K562 (cell line): ENCODE results near the gene MYO10. TPM values are rescaled to one million over a fixed set of nuclear protein-coding genes. Genes with fewer than 3 reads are reported as not detected.

Experiments
- ATAC-seq: fragments of 200-7000 bp; cut with Tn5 transposase; 3 replicates; pipeline ENCODE4 v1.9.1; 2020; ENCODE audit warnings: moderate library complexity
- BruUV-seq: library from RNA; stranded (reverse); fragments of 400-500 nt; replicated peaks from 2 replicates; lab custom pipeline; 2021; lab: Mats Ljungman, UMichigan
- CTCF ChIA-PET: fragments of 300-600 bp; formaldehyde crosslinking; extraction: SDS; loops from one replicate; lab custom pipeline; 2021; ENCODE audit warnings: low intra/inter-chr PET ratio; lab: Yijun Ruan, JAX
- POLR2A ChIA-PET: fragments of 300-600, 350-650 bp; sonication (Branson Sonifier 250); formaldehyde crosslinking; extraction: SDS; loops from one replicate; lab custom pipeline; 2021; ENCODE audit warnings: antibody characterized with exemption, inconsistent platforms; lab: Yijun Ruan, JAX
- DNase-seq, 4 experiments: peaks; one replicate each; pipeline versions ENCODE4 v3.0.0 to v3.0.0-alpha.2; 2011 to 2018; ENCODE audit warnings: low spot score in 3 of 4, mixed read lengths in 3 of 4; ENCODE audit errors: extremely low read depth in 1 of 4
- FAIRE-seq: peaks from 2 replicates; lab custom pipeline; 2011; peaks lifted over from hg19 to GRCh38; lab: Jason Lieb, UNC
- H2AFZ ChIP-seq: 2 replicates; pipeline ENCODE4 v1.6.0; 2011; ENCODE audit warnings: low read depth, low read length, control low read depth, inconsistent platforms
- H3K27ac ChIP-seq: fragments of 200-600 bp; 3 replicates; pipeline ENCODE4 v1.8.0; 2011; ENCODE audit warnings: low read depth, mild to moderate bottlenecking, control low read depth, inconsistent platforms, low read length, moderate library complexity, mixed read lengths; ENCODE audit errors: extremely low read depth
- H3K27me3 ChIP-seq, 2 experiments: fragments of 300-600 bp in 1 of 2; 2 replicates in 1 of 2; 3 replicates in 1 of 2; pipeline versions ENCODE4 v1.6.0 to v1.8.0; 2011; ENCODE audit warnings: inconsistent platforms in 2 of 2, low read length in 2 of 2, mild to moderate bottlenecking in 1 of 2, mixed read lengths in 1 of 2, moderate library complexity in 1 of 2; ENCODE audit not compliant: control insufficient read depth in 2 of 2, insufficient read depth in 2 of 2
- H3K36me3 ChIP-seq: fragments of 300-600 bp; 3 replicates; pipeline ENCODE4 v1.8.0; 2011; ENCODE audit warnings: mild to moderate bottlenecking, low read length, inconsistent platforms; ENCODE audit not compliant: control insufficient read depth, insufficient read depth
- H3K4me1 ChIP-seq, 2 experiments: fragments of 200-600 bp in 1 of 2; replicated peaks in 1 of 2; 2 replicates in 1 of 2; 3 replicates in 1 of 2; pipeline versions ENCODE4 v1.5.1 to v1.8.0; 2011; ENCODE audit warnings: inconsistent platforms in 2 of 2, low read length in 2 of 2, mild to moderate bottlenecking in 1 of 2, mixed read lengths in 1 of 2, moderate library complexity in 1 of 2; ENCODE audit not compliant: control insufficient read depth in 2 of 2, insufficient read depth in 2 of 2
- H3K4me2 ChIP-seq: 2 replicates; pipeline ENCODE4 v1.6.1; 2011; ENCODE audit warnings: low read length, control low read depth, inconsistent platforms, mixed read lengths; ENCODE audit not compliant: insufficient read depth
- H3K4me3 ChIP-seq: fragments of 200-600 bp; sonication (generic), shearing (Covaris generic); 2 replicates; pipeline ENCODE4 v1.5.1; 2016; ENCODE audit warnings: control low read depth, inconsistent platforms
- H3K79me2 ChIP-seq: fragments of 200-600 bp; 3 replicates; pipeline ENCODE4 v1.8.0; 2011; ENCODE audit warnings: low read length, inconsistent platforms; ENCODE audit not compliant: control insufficient read depth, insufficient read depth
- H3K9ac ChIP-seq, 2 experiments: 2 replicates each; pipeline versions ENCODE4 v1.6.0 to v1.6.1; 2011; ENCODE audit warnings: low read depth in 2 of 2, low read length in 2 of 2, control low read depth in 1 of 2, inconsistent platforms in 1 of 2, mild to moderate bottlenecking in 1 of 2, mixed read lengths in 1 of 2; ENCODE audit not compliant: insufficient read depth in 1 of 2
- H3K9me1 ChIP-seq: one replicate; pipeline ENCODE4 v1.6.0; 2011; ENCODE audit warnings: inconsistent platforms, mild to moderate bottlenecking, low read length, moderate library complexity; ENCODE audit not compliant: control insufficient read depth, insufficient read depth
- H3K9me3 ChIP-seq: replicated peaks from 2 replicates; pipeline ENCODE4 v1.5.1; 2011; ENCODE audit warnings: low read depth, low read length, inconsistent platforms; ENCODE audit not compliant: control insufficient read depth, insufficient read depth
- H4K20me1 ChIP-seq: replicated peaks from 2 replicates; pipeline ENCODE4 v1.6.1; 2011; ENCODE audit warnings: low read length, inconsistent platforms, mixed read lengths; ENCODE audit not compliant: control insufficient read depth, insufficient read depth
- CREBBP ChIP-seq: IDR thresholded peaks from one replicate; pipeline ENCODE4 v1.6.1; 2012; ENCODE audit warnings: low read depth, mild to moderate bottlenecking, control low read depth, inconsistent platforms, low read length
- NR0B1 ChIP-seq: fragments of 450-650 bp; IDR thresholded peaks from one replicate; pipeline ENCODE4 v1.6.1; 2018; ENCODE audit warnings: mild to moderate bottlenecking, moderate library complexity; ENCODE audit not compliant: partially characterized antibody
- OTX1 ChIP-seq: fragments of 450-650 bp; formaldehyde crosslinking; IDR thresholded peaks from 2 replicates; pipeline ENCODE4 v1.4.0; 2022; ENCODE audit warnings: mild to moderate bottlenecking
- PRMT5 ChIP-seq: sonication (generic); formaldehyde crosslinking; IDR thresholded peaks from 2 replicates; pipeline ENCODE4 v1.5.0; 2020; ENCODE audit warnings: missing genetic modification reagents
- RBM15 ChIP-seq: fragments of 200-400 bp; formaldehyde crosslinking; IDR thresholded peaks from 2 replicates; pipeline ENCODE4 v1.6.1; 2018; ENCODE audit warnings: mild to moderate bottlenecking, low read length, moderate library complexity; ENCODE audit not compliant: insufficient read depth
- RCOR1 ChIP-seq, 2 experiments: IDR thresholded peaks; 2 replicates each; pipeline ENCODE4 v1.6.1; 2012; ENCODE audit warnings: low read depth in 2 of 2, low read length in 2 of 2, borderline replicate concordance in 1 of 2, improper control_type of control experiment in 1 of 2
- RFX5 ChIP-seq: IDR thresholded peaks from 2 replicates; pipeline ENCODE4 v1.6.1; 2011; ENCODE audit warnings: low read depth, mild to moderate bottlenecking, improper control_type of control experiment, low read length
- ZNF551 ChIP-seq: fragments of 250-450 bp; sonication (Bioruptor Pico); IDR thresholded peaks from 2 replicates; pipeline ENCODE4 v1.5.0; 2021; ENCODE audit warnings: mild to moderate bottlenecking, moderate library complexity
- ZNF609 ChIP-seq: sonication (generic); formaldehyde crosslinking; IDR thresholded peaks from 2 replicates; pipeline ENCODE4 v1.8.1; 2023; ENCODE audit warnings: missing genetic modification reagents, mild to moderate bottlenecking, borderline replicate concordance
- ZNF75A ChIP-seq: fragments of 450-650 bp; formaldehyde crosslinking; IDR thresholded peaks from 2 replicates; pipeline ENCODE4 v1.4.0; 2020; ENCODE audit warnings: mild to moderate bottlenecking
- ZNF766 ChIP-seq: fragments of 200-800 bp; sonication (Bioruptor generic); conservative IDR thresholded peaks from 2 replicates; pipeline ENCODE4 v1.6.1; 2016; ENCODE audit warnings: missing genetic modification characterization, missing compliant biosample characterization
- ZNF780A ChIP-seq: fragments of 250-450 bp; sonication (Bioruptor Pico); IDR thresholded peaks from 2 replicates; pipeline ENCODE4 v1.5.0; 2021; ENCODE audit warnings: mild to moderate bottlenecking
- WGBS: fragments of 100-300 bp; shearing (Covaris generic); methylation state at CpG from one replicate; pipeline ENCODE4 v1.1.6; 2016; ENCODE audit warnings: low coverage, mixed read lengths; ENCODE audit not compliant: insufficient coverage; ENCODE audit errors: missing lambda C conversion rate; 5-methylcytosine and 5-hydroxymethylcytosine counted together
- in situ Hi-C: fragments of 300-500 bp; cut with MboI; formaldehyde crosslinking; loops from 4 replicates; pipeline ENCODE4 v1.15.0; 2018; ENCODE audit warnings: inconsistent platforms, mixed read lengths
- intact Hi-C: fragments of 100-400 bp; cut with micrococcal nuclease; formaldehyde crosslinking; loops from 2 replicates; pipeline ENCODE4 v1.14.2; 2022
- polyA plus RNA-seq, 8 experiments: library from polyadenylated mRNA; depleted of rRNA in 4 of 8; stranded (reverse) in 5 of 8; unstranded in 3 of 8; fragments of >200 nt; fragmentation: Nextera tagmentation in 2 of 8; fragmentation: Illumina TruSeq in 1 of 8; extraction: Ambion mirVana in 2 of 8; extraction: Trizol in 1 of 8; gene quantifications; 2 replicates each; pipeline versions ENCODE4 v1.2.1 to v1.2.3, GENCODE V29; 2011 to 2014; ENCODE audit warnings: inconsistent platforms in 1 of 8, missing spikeins in 1 of 8
- total RNA-seq, 7 experiments: library from RNA; depleted of rRNA in 6 of 7; stranded (reverse); fragments of >200 nt in 6 of 7; fragmentation: Illumina TruSeq in 2 of 7; extraction: Trizol in 2 of 7; gene quantifications; 2 replicates each; pipeline versions ENCODE4 v1.2.1 to v1.2.3, GENCODE V29; 2011 to 2021; ENCODE audit warnings: low replicate concordance in 1 of 7

MYO10 gene
- total and polyA plus RNA-seq, 9 of the 15 experiments (the other 6 are each of a cell fraction or from before 2014, with no cell fraction given): 0.04 to 0.24 TPM; not detected in 7

- no peak for TF ChIP-seq CREBBP
These were observed 132.3 kb downstream of the MYO10 start (continued) for GRCh38 chr5:16803831-16804230.

- no peak for TF ChIP-seq RBM15
- TF ChIP-seq ZNF766 (CRISPR knock-in tag): no peak
- no peak for TF ChIP-seq ZNF609 (CRISPR knock-in tag)
- TF ChIP-seq RFX5: no peak
- no peak for TF ChIP-seq ZNF780A
- TF ChIP-seq ZNF551 (CRISPR knock-in tag): no peak
- no peak for TF ChIP-seq ZNF75A (CRISPR knock-in tag)
- no peak for TF ChIP-seq NR0B1
- TF ChIP-seq RCOR1 (IDR thresholded peaks at IDR 0.05; ENCODE audit: borderline replicate concordance in 1 of 2, low read depth in 2 of 2, low read length in 2 of 2): no peak
- TF ChIP-seq PRMT5 (CRISPR knock-in tag): no peak
- no peak for TF ChIP-seq OTX1 (CRISPR knock-in tag)
- H3K36me3 ChIP-seq: no peaks in the 10 kb centered on the region
- in situ Hi-C loops (no loop called here), intact Hi-C loops (no loop called here)
- H3K9me1 ChIP-seq: no peaks in the 10 kb centered on the region
- FAIRE-seq (no peak), ATAC-seq (no peak), DNase-seq (no peak)
- ChIA-PET POLR2A (no interaction called here), CTCF (no interaction called here)
- H3K9ac ChIP-seq: no peak overlapping the region
- H3K4me2 ChIP-seq: no peak overlapping the region
- no peak overlapping the region for H3K4me3 ChIP-seq
- H3K27ac ChIP-seq: no peak overlapping the region
- no peaks in the 10 kb centered on the region for H4K20me1 ChIP-seq
- no peaks in the 10 kb centered on the region for H3K9me3 ChIP-seq
- no TSS peak for BruUV-seq
- no peaks in the 10 kb centered on the region for H3K79me2 ChIP-seq
- no peak overlapping the region for H2AFZ ChIP-seq
- no peaks in the 10 kb centered on the region for H3K4me1 ChIP-seq
- H3K27me3 ChIP-seq: peaks cover 0 to 6% of the 10 kb centered on the region in 2 experiments; a peak in 1 of 5 replicates
- WGBS: under 1% methylated on average over 10 of the region's 10 CpGs
These were observed 135.6 kb downstream of the MYO10 start for GRCh38 chr5:16800477-16800876.
